NT2/D1 (cell line): ENCODE data around the gene BCKDHB.

Experiments
- SUZ12 ChIP-seq: IDR thresholded peaks from 2 replicates; pipeline ENCODE4 v1.6.1; 2011; ENCODE audit not compliant: insufficient read length, insufficient read depth; ENCODE audit errors: extremely low read depth
- YY1 ChIP-seq: IDR thresholded peaks from 2 replicates; pipeline ENCODE4 v1.6.1; 2011; ENCODE audit not compliant: insufficient read length, insufficient read depth
- ZNF274 ChIP-seq: IDR thresholded peaks from 2 replicates; pipeline ENCODE4 v1.6.1; 2011; ENCODE audit warnings: mild to moderate bottlenecking, low read depth, low read length

- no peak for TF ChIP-seq ZNF274
- no peak for TF ChIP-seq YY1
- TF ChIP-seq SUZ12: no peak
Measured at GRCh38 chr6:80197474-80197873, 91.0 kb downstream of the BCKDHB start.
